K562 (cell line): ENCODE measurements around the gene NEURL1. TPM values are rescaled to one million over a fixed set of nuclear protein-coding genes. Genes with fewer than 3 reads are reported as not detected.

Source experiments
- ATAC-seq: fragments of 200-7000 bp; cut with Tn5 transposase; 3 replicates; pipeline ENCODE4 v1.9.1; 2020; ENCODE audit warnings: moderate library complexity
- BruUV-seq: library from RNA; stranded (reverse); fragments of 400-500 nt; replicated peaks from 2 replicates; lab custom pipeline; 2021; lab: Mats Ljungman, UMichigan
- CTCF ChIA-PET: fragments of 300-600 bp; formaldehyde crosslinking; extraction: SDS; loops from one replicate; lab custom pipeline; 2021; ENCODE audit warnings: low intra/inter-chr PET ratio; lab: Yijun Ruan, JAX
- POLR2A ChIA-PET: fragments of 300-600, 350-650 bp; sonication (Branson Sonifier 250); formaldehyde crosslinking; extraction: SDS; loops from one replicate; lab custom pipeline; 2021; ENCODE audit warnings: antibody characterized with exemption, inconsistent platforms; lab: Yijun Ruan, JAX
- DNase-seq, 4 experiments: peaks; one replicate each; pipeline versions ENCODE4 v3.0.0 to v3.0.0-alpha.2; 2011 to 2018; ENCODE audit warnings: low spot score in 3 of 4, mixed read lengths in 3 of 4; ENCODE audit errors: extremely low read depth in 1 of 4
- FAIRE-seq: peaks from 2 replicates; lab custom pipeline; 2011; peaks lifted over from hg19 to GRCh38; lab: Jason Lieb, UNC
- H2AFZ ChIP-seq: 2 replicates; pipeline ENCODE4 v1.6.0; 2011; ENCODE audit warnings: low read depth, low read length, control low read depth, inconsistent platforms
- H3K27ac ChIP-seq: fragments of 200-600 bp; 3 replicates; pipeline ENCODE4 v1.8.0; 2011; ENCODE audit warnings: low read depth, mild to moderate bottlenecking, control low read depth, inconsistent platforms, low read length, moderate library complexity, mixed read lengths; ENCODE audit errors: extremely low read depth
- H3K27me3 ChIP-seq, 2 experiments: fragments of 300-600 bp in 1 of 2; 2 replicates in 1 of 2; 3 replicates in 1 of 2; pipeline versions ENCODE4 v1.6.0 to v1.8.0; 2011; ENCODE audit warnings: inconsistent platforms in 2 of 2, low read length in 2 of 2, mild to moderate bottlenecking in 1 of 2, mixed read lengths in 1 of 2, moderate library complexity in 1 of 2; ENCODE audit not compliant: control insufficient read depth in 2 of 2, insufficient read depth in 2 of 2
- H3K36me3 ChIP-seq: fragments of 300-600 bp; 3 replicates; pipeline ENCODE4 v1.8.0; 2011; ENCODE audit warnings: mild to moderate bottlenecking, low read length, inconsistent platforms; ENCODE audit not compliant: control insufficient read depth, insufficient read depth
- H3K4me1 ChIP-seq, 2 experiments: fragments of 200-600 bp in 1 of 2; replicated peaks in 1 of 2; 2 replicates in 1 of 2; 3 replicates in 1 of 2; pipeline versions ENCODE4 v1.5.1 to v1.8.0; 2011; ENCODE audit warnings: inconsistent platforms in 2 of 2, low read length in 2 of 2, mild to moderate bottlenecking in 1 of 2, mixed read lengths in 1 of 2, moderate library complexity in 1 of 2; ENCODE audit not compliant: control insufficient read depth in 2 of 2, insufficient read depth in 2 of 2
- H3K4me2 ChIP-seq: 2 replicates; pipeline ENCODE4 v1.6.1; 2011; ENCODE audit warnings: low read length, control low read depth, inconsistent platforms, mixed read lengths; ENCODE audit not compliant: insufficient read depth
- H3K4me3 ChIP-seq: fragments of 200-600 bp; sonication (generic), shearing (Covaris generic); 2 replicates; pipeline ENCODE4 v1.5.1; 2016; ENCODE audit warnings: control low read depth, inconsistent platforms
- H3K79me2 ChIP-seq: fragments of 200-600 bp; 3 replicates; pipeline ENCODE4 v1.8.0; 2011; ENCODE audit warnings: low read length, inconsistent platforms; ENCODE audit not compliant: control insufficient read depth, insufficient read depth
- H3K9ac ChIP-seq, 2 experiments: 2 replicates each; pipeline versions ENCODE4 v1.6.0 to v1.6.1; 2011; ENCODE audit warnings: low read depth in 2 of 2, low read length in 2 of 2, control low read depth in 1 of 2, inconsistent platforms in 1 of 2, mild to moderate bottlenecking in 1 of 2, mixed read lengths in 1 of 2; ENCODE audit not compliant: insufficient read depth in 1 of 2
- H3K9me1 ChIP-seq: one replicate; pipeline ENCODE4 v1.6.0; 2011; ENCODE audit warnings: inconsistent platforms, mild to moderate bottlenecking, low read length, moderate library complexity; ENCODE audit not compliant: control insufficient read depth, insufficient read depth
- H3K9me3 ChIP-seq: replicated peaks from 2 replicates; pipeline ENCODE4 v1.5.1; 2011; ENCODE audit warnings: low read depth, low read length, inconsistent platforms; ENCODE audit not compliant: control insufficient read depth, insufficient read depth
- H4K20me1 ChIP-seq: replicated peaks from 2 replicates; pipeline ENCODE4 v1.6.1; 2011; ENCODE audit warnings: low read length, inconsistent platforms, mixed read lengths; ENCODE audit not compliant: control insufficient read depth, insufficient read depth
- RBFOX2 ChIP-seq: fragments of 200-400 bp; formaldehyde crosslinking; IDR thresholded peaks from 2 replicates; pipeline ENCODE4 v1.6.1; 2017; ENCODE audit warnings: low read depth, mild to moderate bottlenecking, low read length, moderate library complexity
- SPI1 ChIP-seq: IDR thresholded peaks from 2 replicates; pipeline ENCODE4 v1.6.1; 2011; ENCODE audit warnings: low read depth, low read length, control low read depth, borderline replicate concordance
- ZNF75A ChIP-seq: fragments of 450-650 bp; formaldehyde crosslinking; IDR thresholded peaks from 2 replicates; pipeline ENCODE4 v1.4.0; 2020; ENCODE audit warnings: mild to moderate bottlenecking
- WGBS: fragments of 100-300 bp; shearing (Covaris generic); methylation state at CpG from one replicate; pipeline ENCODE4 v1.1.6; 2016; ENCODE audit warnings: low coverage, mixed read lengths; ENCODE audit not compliant: insufficient coverage; ENCODE audit errors: missing lambda C conversion rate; 5-methylcytosine and 5-hydroxymethylcytosine counted together
- in situ Hi-C: fragments of 300-500 bp; cut with MboI; formaldehyde crosslinking; loops from 4 replicates; pipeline ENCODE4 v1.15.0; 2018; ENCODE audit warnings: inconsistent platforms, mixed read lengths
- intact Hi-C: fragments of 100-400 bp; cut with micrococcal nuclease; formaldehyde crosslinking; loops from 2 replicates; pipeline ENCODE4 v1.14.2; 2022
- polyA plus RNA-seq, 8 experiments: library from polyadenylated mRNA; depleted of rRNA in 4 of 8; stranded (reverse) in 5 of 8; unstranded in 3 of 8; fragments of >200 nt; fragmentation: Nextera tagmentation in 2 of 8; fragmentation: Illumina TruSeq in 1 of 8; extraction: Ambion mirVana in 2 of 8; extraction: Trizol in 1 of 8; gene quantifications; 2 replicates each; pipeline versions ENCODE4 v1.2.1 to v1.2.3, GENCODE V29; 2011 to 2014; ENCODE audit warnings: inconsistent platforms in 1 of 8, missing spikeins in 1 of 8
- total RNA-seq, 7 experiments: library from RNA; depleted of rRNA in 6 of 7; stranded (reverse); fragments of >200 nt in 6 of 7; fragmentation: Illumina TruSeq in 2 of 7; extraction: Trizol in 2 of 7; gene quantifications; 2 replicates each; pipeline versions ENCODE4 v1.2.1 to v1.2.3, GENCODE V29; 2011 to 2021; ENCODE audit warnings: low replicate concordance in 1 of 7

Gene NEURL1
- total and polyA plus RNA-seq, 9 of the 15 experiments (the other 6 are each of a cell fraction or from before 2014, with no cell fraction given) = 0.01 to 0.45 (median 0.16) TPM; not detected in 5

- Histone ChIP-seq H3K27me3 (peaks cover 5 to 36% of the 10 kb centered on the region in 2 experiments; a peak in 4 of 5 replicates), H3K4me1 (peaks cover 0 to 13% of the 10 kb centered on the region in 2 experiments; a peak in 3 of 5 replicates), H3K27ac (no peak overlapping the region), H3K4me3 (no peak overlapping the region), H3K79me2 (no peaks in the 10 kb centered on the region), H2AFZ (no peak overlapping the region), H3K36me3 (no peaks in the 10 kb centered on the region), H4K20me1 (peaks cover 4% of the 10 kb centered on the region; the same call in 1 of the 2 replicates), H3K9ac (no peak overlapping the region; a peak in 1 of 4 replicates), H3K4me2 (no peak overlapping the region), H3K9me1 (no peaks in the 10 kb centered on the region), H3K9me3 (no peaks in the 10 kb centered on the region)
- intact Hi-C loops (no loop called here), in situ Hi-C loops (no loop called here)
- POLR2A ChIA-PET = interaction anchor here (0.7 kb wide), 1 partner anchor 21 kb away, joined by 3 read pairs; no protein-coding TSS in a partner anchor
- CTCF ChIA-PET = no interaction called here
- FAIRE-seq = no peak
- no peak for DNase-seq
- BruUV-seq = no TSS peak
- 3% methylated on average over 5 of the region's 10 CpGs for WGBS
- no peak for ATAC-seq
- TF ChIP-seq RBFOX2 (no peak), SPI1 (peak; percentile 20; the same call in 1 of the 2 replicates), ZNF75A (CRISPR knock-in tag) (peak; percentile 93)
- TF ChIP-seq, all 486 proteins: peak for 2
These were observed 58.4 kb downstream of the NEURL1 start for GRCh38 chr10:103551619-103552602.
